Keratinocyte (primary cell): ENCODE data around the gene SPECC1.

Source experiments
- CTCF ChIP-seq, 3 experiments: IDR thresholded peaks in 1 of 3; conservative IDR thresholded peaks in 1 of 3; optimal IDR thresholded peaks in 1 of 3; 2 replicates in 2 of 3; 3 replicates in 1 of 3; pipeline versions ENCODE3 to v1.5.1; 2011; ENCODE audit warnings: low read length in 3 of 3, mild to moderate bottlenecking in 3 of 3, moderate library complexity in 2 of 3, control low read depth in 1 of 3, inconsistent platforms in 1 of 3; ENCODE audit not compliant: insufficient read depth in 2 of 3; ENCODE audit errors: extremely low read depth in 1 of 3
- EZH2 ChIP-seq: IDR thresholded peaks from one replicate; pipeline ENCODE4 v1.6.1; 2012; ENCODE audit warnings: inconsistent platforms, mild to moderate bottlenecking, low read length, moderate library complexity

DNA sequence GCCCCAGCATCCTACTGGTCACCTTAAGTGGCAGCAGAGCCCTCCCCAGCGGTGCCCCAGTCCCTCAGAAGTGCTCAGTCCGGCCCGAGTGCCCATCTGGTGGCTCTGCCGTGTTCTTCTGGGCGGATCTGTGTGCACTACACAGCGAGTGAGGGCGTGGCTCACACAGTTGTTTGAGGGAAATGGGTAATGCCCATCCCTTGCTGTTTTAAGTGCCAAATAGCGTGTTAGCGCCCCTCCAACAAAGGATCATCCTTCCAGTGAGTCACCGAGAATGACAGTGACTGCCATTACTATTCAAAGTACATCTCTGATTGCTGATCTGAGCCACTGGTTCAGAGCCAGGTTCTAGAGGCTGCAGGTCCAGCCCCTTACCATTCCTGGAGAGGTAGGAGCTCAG, 306.2 kb downstream of the SPECC1 start:
- no peak for TF ChIP-seq CTCF (optimal IDR thresholded peaks at IDR 0.05 in 1 of 3, IDR thresholded peaks at IDR 0.05 in 1 of 3, conservative IDR thresholded peaks at IDR 0.05 in 1 of 3; ENCODE audit: extremely low read depth in 1 of 3, insufficient read depth in 2 of 3, low read length in 3 of 3)
- TF ChIP-seq EZH2: no peak
